Raji (cell line): ENCODE results near the gene TMEM89.

ENCODE experiments used
- POLR2A ChIP-seq: IDR thresholded peaks from 2 replicates; pipeline ENCODE4 v1.6.1; 2011; ENCODE audit warnings: low read depth, low read length, control low read depth; ENCODE audit not compliant: insufficient read depth

TMEM89 gene

DNA sequence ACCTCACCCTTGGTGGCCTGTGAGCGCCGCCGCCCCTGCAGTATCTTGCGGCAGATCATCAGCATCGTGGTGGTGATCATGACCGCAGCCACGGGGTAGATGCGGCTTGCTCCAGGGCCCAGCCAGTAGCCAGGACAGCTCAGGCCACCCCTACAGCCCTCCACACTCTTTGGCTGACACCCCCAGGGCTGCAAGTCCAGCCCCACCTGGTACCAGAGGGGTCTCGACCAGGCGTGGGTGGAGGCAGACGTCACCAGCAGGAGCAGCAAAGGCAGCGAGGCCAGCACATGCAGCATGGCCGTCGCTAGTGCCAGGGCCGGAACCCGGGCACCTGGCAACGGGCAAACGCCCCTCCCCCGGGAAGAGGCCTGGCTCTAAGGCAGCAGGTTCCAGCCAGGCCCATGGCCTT lies at the start of gene TMEM89:
TSS of gene TMEM89 (minus strand) at position 309 of the 409 bp plus-strand sequence. CDS start at position 296, 13 bp downstream.
- no peak for TF ChIP-seq POLR2A

DNA sequence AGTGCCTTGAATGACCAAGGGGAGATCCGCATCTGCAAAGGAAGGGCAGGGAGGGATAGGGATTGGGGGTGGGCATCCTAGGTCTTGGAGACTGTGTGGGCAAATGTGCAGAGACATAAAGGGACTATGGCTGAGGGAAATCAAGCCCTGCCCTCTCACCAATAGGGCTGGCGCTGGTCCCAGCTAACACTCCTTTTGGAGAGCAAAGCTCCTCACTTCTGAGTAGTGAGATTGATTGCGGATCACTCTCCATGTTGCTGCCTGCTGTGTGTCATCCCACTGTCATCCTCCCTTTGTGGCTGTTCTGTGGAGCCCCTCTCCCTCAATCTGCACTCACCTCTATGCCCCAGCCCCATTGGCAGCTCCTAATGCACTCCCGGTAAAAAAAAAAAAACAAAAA lies 43.4 kb upstream of the TMEM89 start:
- TF ChIP-seq POLR2A: no peak

GRCh38 chr3:48664313-48664644 lies 42.7 kb upstream of the TMEM89 start:
- no peak for TF ChIP-seq POLR2A

DNA sequence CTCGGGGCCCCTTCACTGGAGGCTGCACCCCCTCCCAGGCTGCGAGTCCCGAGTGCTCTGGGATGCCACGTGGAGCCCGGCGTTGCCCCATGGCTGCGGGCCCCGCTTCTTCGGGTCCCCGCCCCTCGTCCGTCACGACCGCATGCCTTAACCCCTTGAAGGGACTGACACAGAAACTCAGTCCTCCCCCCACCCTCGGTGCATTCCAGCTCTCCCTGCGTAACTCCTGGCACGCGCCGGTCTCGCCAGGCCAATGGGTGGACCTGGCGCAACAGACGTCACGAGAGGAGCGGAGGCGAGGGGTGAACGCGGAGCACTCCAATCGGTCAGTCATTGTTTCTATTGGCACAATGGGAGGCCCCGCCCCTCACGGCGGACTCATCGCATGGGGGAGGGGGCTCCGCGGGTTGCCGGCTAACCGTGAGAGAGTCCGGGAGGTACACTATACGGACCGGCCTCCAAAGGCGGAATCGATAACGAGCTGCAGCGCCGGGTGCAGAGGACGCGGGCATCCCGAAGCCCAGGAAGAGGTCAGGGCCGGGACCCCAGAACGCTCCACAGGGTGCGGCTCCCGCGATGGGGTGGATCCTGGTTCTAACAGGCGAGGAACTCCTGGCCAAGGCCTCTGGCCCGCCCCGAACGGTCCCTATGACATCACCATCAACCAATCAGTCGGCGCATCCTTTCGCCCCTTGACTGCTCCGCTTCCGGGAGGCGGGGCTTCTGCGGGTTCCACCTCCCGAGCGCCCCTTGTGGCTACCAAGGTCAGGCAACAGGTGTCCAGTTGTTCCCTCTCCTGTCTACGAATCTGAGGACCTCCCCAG lies 42.1 kb upstream of the TMEM89 start:
- peak; percentile 66; the same call in 1 of the 2 replicates for TF ChIP-seq POLR2A

GRCh38 chr3:48662753-48663488 lies 41.4 kb upstream of the TMEM89 start, which contains the start of gene CELSR3:
CELSR3 (minus strand) TSS chr3:48662886; CDS start chr3:48662634, 252 bp downstream.
- peak; percentile 77 for TF ChIP-seq POLR2A

- no peak for TF ChIP-seq POLR2A
Observed at GRCh38 chr3:48662145-48662752, 40.7 kb upstream of the TMEM89 start.

DNA sequence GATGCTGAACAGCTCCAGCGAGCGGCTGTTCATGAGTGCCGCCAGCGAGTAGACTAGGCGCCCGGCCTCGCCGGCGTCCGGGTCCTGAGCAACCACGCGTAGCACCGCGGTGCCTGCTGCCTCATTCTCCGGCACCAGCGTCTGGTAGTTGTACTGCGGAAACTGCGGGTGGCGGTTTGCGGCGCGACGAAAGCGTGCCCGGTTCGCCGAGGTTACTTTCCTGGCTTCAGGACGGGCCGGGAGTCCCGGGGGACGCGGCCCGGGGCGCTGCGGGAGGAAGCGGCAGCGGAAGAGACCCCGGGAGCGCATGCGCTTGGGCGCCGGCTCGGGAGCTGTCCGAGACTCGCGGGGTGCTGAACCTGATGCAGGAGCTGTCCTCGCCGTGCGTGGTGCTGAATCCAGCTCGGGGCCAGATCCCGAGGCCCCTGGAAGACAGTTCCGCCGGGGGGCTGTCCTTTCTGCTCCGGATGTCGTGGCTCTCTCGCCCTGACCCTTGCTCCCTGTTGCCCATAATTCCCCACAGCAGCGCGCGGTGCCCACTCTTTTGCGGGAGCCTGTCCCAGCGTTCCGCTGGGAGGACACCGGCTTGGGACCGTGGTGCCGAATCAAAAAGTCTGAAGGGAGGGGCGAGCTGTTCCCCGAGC lies 40.1 kb upstream of the TMEM89 start:
- TF ChIP-seq POLR2A: no peak

- TF ChIP-seq POLR2A: no peak
Observed at GRCh38 chr3:48660800-48661400, 39.3 kb upstream of the TMEM89 start.

- TF ChIP-seq POLR2A: no peak
Observed at GRCh38 chr3:48656841-48657281, 35.3 kb upstream of the TMEM89 start.

GRCh38 chr3:48656061-48656840 lies 34.7 kb upstream of the TMEM89 start:
- TF ChIP-seq POLR2A: peak; percentile 46; the same call in 1 of the 2 replicates

DNA sequence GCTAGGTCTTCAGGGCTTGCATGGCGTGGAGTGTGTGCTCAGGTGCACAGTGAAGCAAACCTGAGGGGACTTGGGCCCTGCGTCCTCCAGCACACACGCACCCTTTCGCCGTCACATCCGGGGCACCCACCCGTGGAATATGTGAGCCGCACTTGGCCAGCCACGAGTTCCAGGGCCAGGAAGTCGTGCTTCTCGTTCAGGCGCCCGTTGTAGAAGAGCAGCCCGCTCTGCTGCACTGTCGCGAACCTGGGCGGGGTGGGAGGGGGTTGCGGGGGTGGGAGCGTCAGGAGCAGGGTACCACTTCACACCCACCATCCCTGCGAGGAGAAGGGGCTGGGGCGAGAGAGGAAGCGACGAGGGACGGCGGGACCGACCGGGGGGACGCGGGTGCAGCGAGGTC lies 34.0 kb upstream of the TMEM89 start:
- TF ChIP-seq POLR2A: no peak

DNA sequence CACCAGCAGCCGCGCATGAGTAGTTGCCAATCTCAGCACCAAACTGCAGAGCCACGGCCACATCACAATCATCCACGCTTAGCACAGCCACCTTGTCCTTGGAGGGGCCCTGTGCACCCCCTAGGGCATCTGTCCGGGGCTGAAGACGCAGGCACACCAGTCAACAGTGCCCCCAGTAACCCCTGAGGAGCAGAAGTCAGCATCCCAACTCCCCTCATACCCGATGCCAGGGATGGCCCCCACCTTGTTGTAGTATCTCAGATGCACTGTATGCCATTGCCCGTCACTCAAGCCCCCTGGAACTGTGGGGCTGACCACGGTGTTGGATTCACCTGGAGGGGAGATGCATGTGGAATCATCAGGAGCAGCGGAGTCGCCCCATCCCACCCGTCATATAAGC lies 33.5 kb upstream of the TMEM89 start:
- no peak for TF ChIP-seq POLR2A

DNA sequence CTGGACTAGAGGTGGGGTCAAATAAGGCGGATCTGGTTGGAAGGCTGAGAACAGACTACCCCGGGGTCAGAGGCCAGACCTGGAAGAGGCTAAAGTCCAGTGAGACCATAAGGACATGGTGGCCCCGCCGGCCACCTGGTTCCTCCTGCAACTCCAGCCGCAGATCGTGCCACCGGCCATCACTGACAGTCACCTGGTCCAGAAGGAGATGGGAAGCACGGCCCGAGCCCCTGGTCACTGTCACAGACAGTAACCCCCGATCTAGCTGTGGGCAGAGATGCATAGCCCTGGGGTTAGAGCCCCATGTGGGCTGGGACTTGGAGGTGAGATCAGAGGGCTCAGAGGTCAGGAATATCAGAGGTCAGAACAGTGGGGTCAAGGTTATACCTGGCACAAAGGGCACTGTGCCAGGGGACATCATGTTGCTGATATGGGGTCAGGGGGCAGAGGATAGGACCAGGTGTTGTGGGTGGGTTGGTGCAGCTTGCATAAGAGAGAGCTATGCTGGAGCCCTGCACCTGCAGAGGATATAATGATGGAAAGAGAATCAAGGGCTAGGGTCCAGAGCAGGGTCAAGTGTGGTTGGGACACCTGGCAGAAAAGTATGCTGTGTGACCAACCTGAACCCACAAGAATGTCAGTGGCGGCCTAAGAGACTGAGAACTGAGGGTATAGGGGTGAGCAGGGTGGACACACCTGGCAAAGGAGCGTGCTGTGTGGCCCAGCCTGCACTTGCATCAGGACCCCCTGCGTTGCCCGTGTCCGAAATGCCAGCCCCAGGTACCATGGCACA lies 31.6 kb upstream of the TMEM89 start:
- no peak for TF ChIP-seq POLR2A

- no peak for TF ChIP-seq POLR2A
Observed at GRCh38 chr3:48651771-48652170, 30.2 kb upstream of the TMEM89 start.

DNA sequence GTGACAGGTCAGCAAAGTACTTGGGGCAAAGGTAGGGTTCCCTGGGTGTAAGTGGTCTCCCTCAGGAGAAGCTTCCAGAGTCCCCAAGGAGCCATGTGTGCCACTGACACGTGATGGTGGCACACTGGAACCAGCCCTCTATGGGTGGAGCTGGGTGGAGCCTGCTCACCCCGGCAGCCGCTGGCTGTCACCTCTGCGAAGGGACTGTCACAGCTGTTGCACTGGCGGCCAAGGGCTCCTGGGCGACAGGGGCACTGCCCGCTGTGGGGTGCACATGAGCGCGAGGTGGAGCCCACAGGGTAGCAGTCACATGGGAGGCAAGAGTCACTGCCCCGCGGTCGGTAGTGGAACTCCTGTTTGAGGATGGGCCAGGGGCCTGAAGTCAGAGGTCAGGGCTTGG lies 29.2 kb upstream of the TMEM89 start:
- TF ChIP-seq POLR2A: no peak
